Breast epithelium (tissue), 3 donors: ENCODE results near the gene CDH4.

Source experiments
- POLR2A ChIP-seq: fragments of 450-650 bp; IDR thresholded peaks from one replicate; pipeline ENCODE4 v1.6.1; 2016; ENCODE audit warnings: antibody characterized with exemption, mild to moderate bottlenecking, moderate library complexity
- TF ChIP-seq, protein P1 (sequence below), 3 donors: fragments of 450-650 bp; IDR thresholded peaks; one replicate each; pipeline ENCODE4 v1.5.1; 2016 to 2017; ENCODE audit warnings: antibody characterized with exemption in 3 of 3, mild to moderate bottlenecking in 3 of 3, moderate library complexity in 3 of 3

DNA sequence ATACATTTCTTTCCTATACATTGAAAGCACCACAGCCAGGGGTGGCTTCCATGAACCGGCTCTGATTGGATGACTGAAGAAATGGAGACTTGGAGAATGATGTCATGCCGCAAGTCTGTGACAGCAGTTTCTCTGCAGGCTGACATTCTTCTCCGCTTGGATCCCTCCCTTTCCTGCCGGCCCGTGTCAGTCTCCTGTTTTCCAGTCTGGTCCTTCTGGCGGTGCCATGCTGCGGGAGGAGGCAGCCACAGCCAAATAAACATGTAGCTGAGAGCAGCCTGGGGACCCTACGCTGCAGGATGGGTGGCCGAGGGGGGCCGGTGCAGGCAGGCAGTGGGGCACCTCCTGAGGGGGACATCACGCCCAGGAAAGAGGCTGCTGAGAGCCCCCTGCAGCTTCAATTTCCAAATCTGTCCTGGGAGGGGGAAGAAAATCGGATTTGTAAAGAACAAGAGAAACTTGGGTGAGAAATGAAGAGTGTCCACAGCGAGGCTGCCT is 635.6 kb downstream of the CDH4 start:
- TF ChIP-seq, protein P1, sequence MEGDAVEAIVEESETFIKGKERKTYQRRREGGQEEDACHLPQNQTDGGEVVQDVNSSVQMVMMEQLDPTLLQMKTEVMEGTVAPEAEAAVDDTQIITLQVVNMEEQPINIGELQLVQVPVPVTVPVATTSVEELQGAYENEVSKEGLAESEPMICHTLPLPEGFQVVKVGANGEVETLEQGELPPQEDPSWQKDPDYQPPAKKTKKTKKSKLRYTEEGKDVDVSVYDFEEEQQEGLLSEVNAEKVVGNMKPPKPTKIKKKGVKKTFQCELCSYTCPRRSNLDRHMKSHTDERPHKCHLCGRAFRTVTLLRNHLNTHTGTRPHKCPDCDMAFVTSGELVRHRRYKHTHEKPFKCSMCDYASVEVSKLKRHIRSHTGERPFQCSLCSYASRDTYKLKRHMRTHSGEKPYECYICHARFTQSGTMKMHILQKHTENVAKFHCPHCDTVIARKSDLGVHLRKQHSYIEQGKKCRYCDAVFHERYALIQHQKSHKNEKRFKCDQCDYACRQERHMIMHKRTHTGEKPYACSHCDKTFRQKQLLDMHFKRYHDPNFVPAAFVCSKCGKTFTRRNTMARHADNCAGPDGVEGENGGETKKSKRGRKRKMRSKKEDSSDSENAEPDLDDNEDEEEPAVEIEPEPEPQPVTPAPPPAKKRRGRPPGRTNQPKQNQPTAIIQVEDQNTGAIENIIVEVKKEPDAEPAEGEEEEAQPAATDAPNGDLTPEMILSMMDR (IDR thresholded peaks at IDR 0.05): no peak
- no peak for TF ChIP-seq POLR2A
